GM12801 (cell line): ENCODE results near the gene ZNF628.

ENCODE experiments used
- TF ChIP-seq, protein P1 (sequence below): IDR thresholded peaks from one replicate; pipeline ENCODE4 v1.5.1; 2011; ENCODE audit warnings: control low read depth; ENCODE audit not compliant: insufficient read length; ENCODE audit errors: extremely low read depth

The ZNF628 gene

DNA sequence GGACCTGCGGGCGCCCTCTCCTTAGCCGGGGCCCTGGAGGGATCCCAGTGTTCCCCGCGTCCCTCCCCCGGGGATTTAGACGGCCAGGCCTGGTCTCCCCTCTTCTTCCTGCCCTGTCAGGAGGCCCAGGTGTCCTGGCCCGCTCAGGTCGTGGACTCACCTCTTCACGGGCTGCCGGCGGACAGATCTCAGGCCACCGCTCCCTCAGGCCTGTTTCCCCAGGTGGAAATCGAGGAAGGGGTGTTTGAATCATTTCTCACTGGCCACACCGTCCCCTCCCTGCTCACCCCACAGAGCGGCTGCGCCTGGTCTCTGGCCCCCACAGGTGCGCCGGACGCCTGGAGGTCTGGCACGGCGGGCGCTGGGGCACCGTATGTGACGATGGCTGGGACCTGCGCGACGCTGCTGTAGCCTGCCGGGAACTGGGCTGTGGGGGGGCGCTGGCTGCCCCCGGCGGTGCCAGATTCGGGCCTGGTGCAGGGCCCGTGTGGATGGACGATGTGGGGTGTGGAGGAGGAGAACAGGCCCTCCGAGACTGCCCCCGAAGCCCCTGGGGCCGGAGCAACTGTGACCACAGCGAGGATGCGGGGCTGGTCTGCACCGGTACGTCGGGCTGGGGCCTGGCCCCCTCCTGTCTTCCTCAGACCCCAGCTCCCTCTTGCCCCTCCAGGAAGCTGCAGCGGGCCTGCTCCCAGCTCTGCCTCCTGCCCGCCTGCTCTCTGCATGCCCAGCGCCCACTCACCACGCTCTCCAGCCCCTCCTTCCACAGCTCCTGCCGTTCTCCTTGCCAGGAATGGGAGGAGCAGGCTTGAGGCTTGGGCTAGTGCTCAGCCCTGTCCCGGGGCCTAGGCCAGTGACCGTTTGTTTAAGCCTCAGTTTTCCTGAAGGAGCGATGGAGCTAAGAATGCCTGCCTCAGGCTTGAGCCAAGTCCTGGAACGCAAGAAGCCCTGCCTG, 14.3 kb downstream of the ZNF628 start:
- TF ChIP-seq, protein P1, sequence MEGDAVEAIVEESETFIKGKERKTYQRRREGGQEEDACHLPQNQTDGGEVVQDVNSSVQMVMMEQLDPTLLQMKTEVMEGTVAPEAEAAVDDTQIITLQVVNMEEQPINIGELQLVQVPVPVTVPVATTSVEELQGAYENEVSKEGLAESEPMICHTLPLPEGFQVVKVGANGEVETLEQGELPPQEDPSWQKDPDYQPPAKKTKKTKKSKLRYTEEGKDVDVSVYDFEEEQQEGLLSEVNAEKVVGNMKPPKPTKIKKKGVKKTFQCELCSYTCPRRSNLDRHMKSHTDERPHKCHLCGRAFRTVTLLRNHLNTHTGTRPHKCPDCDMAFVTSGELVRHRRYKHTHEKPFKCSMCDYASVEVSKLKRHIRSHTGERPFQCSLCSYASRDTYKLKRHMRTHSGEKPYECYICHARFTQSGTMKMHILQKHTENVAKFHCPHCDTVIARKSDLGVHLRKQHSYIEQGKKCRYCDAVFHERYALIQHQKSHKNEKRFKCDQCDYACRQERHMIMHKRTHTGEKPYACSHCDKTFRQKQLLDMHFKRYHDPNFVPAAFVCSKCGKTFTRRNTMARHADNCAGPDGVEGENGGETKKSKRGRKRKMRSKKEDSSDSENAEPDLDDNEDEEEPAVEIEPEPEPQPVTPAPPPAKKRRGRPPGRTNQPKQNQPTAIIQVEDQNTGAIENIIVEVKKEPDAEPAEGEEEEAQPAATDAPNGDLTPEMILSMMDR = no peak

DNA sequence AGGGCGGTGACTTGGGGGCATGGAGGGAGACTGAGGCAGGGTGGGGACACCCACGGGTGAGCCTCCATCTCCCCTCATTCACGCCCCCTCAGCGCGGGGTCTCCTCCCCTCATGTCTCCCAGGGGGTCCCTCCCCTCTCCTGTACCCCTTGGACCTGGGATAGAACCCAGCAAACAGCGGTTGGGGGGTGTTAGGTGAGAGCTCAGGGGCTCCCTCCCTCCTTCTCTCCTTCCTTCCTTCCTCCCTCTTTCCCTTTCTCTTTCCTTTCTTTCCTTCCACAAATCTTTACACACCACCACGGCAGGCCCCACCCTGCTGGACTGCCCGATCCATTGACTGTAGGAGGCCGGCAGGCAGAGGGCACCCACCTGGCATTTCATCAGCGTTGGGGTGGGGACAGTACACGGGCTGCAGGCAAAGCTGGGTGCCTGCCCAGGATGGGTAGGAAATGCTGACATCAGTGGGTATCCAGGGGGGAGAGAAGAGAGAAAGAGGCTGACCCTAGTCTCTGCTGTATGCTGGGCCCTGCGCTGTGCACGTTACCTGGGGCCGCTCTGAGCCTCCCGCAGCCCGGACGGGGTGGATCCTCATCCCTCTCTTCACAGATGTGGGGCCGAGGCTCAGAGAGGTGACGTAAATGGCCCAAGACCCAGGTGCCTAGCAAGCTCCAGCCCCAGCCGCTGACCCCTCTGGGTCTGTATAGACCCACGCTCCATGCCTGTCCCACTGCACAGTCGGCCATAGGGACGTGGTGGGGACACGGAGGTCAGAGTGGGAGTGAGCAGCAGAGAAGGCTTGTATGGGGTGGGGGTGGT, 15.3 kb downstream of the ZNF628 start:
- TF ChIP-seq, protein P1 = no peak

DNA sequence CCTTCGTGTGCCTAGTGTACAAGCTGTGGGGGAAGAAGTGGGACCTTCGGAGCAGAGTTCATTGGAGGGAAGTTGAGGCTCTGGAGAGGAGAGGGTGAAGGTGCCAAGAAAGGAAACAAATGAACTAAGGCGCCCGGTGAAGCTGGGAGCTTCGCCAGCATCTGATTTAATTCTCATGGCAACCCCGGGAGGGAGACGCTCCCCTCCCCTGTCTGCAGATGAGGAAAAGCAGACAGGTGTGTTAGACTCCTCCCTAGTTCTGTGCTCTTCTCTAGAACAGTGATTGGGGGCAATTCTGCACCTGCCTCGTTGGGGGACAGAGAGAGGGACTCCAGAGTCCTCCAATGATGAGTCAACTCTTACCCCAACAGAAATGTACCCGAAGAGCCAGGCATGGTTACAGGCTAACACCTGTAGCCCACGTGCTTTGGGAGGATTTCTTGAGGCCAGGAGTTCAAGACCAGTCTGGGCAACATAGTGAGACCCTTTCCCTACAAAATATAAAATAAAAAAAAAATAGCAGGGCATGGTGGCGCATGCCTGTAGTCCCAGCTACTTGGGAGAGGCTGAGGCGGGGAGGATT, 16.0 kb downstream of the ZNF628 start:
- TF ChIP-seq, protein P1 = no peak

DNA sequence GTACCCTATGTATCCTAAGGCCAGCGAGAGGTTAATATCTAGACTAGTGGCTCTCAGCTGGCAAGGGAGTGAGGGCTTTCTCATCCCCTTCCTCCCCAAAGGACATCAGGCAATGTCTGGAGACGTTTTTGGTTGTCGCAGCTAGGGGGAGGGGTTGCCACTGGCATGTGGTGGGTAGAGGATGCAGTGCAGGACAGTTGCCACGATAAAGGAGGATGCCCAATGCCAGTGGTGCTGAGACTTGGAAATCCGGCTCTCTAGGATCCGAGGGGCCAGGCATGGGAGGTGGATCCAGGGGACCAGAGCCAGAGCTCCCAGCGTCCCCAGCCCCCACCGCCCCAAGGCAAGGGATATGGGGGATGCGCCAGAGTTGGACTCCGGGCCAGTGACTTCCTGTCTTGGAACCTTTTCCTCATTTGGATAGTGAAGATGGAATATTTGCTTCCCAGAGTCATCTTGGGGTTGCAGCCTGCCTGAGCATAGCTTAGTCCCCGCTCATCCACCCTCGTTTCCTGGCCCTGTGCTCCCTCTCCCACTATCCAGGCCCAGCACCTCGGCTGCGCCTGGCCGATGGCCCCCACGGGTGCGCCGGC, 16.7 kb downstream of the ZNF628 start:
- TF ChIP-seq, protein P1 = no peak

DNA sequence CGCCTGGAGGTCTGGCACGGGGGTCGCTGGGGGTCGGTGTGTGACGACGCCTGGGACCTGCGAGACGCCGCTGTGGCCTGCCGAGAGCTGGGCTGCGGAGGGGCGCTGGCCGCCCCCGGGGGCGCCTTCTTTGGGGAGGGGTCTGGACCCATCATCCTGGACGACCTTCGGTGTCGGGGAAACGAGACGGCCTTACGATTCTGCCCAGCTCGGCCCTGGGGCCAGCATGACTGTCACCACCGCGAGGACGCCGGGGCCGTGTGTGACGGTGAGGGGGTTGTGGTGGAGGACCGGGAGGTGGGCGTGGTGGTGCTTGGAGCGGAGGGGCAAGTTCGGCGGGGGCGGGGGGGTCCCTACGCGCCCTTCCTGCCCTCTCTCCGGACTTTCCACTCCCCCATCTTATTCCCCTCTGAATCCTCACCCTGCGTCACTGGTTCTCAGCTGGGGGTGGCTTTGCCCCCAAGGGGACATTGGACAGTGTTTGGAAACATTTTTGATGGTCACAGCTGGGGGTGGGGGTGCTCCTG, 17.3 kb downstream of the ZNF628 start:
- TF ChIP-seq, protein P1 = no peak

DNA sequence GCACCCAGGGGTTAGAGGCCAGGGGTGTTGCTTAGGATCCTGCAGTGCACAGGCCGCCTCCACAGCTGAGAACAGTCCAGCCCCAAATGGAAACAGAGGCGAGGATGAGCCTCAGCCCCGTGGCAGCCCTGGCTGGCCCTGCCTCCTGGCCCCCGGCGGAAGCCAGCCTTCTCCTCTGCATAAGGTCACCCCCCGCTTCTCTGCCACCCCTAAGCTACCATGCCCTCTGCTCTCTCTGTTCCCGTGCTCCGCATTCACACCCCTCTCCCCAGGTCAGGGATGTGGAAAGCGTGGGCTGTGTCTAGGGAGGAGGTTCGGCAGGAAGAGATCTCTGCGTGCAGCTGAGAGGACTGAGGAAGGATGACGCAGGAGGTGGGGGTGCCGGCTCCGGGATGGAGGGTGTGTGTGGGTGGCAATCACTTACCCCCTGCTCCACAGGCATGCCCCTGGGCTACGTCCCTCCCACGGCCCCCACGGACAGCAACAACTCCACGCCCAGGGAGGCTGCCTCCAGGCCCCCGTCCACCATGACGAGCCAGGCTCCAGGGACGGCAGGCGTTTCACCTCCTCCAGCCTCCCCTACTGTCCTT, 17.9 kb downstream of the ZNF628 start:
- TF ChIP-seq, protein P1 = no peak
